GM19025 (cell line): ENCODE data around the gene RAET1G.
"Not testable (repeated sequence)": the region's sequence is repeated elsewhere in the genome, so short reads cannot be mapped to it uniquely, and the experiment has no call there.

Experiments
- ATAC-seq: cut with Tn5 transposase; IDR thresholded peaks from one replicate; pipeline ENCODE4 v1.9.1; 2021; ENCODE audit warnings: mild to moderate bottlenecking, low read depth, moderate library complexity; ENCODE audit not compliant: unreplicated experiment

The RAET1G gene

GRCh38 chr6:149935246-149935645 lies 12.3 kb upstream of the RAET1G start:
- ATAC-seq: no peak

GRCh38 chr6:149934249-149935156 lies 11.6 kb upstream of the RAET1G start:
- ATAC-seq: no peak

GRCh38 chr6:149933461-149933860 lies 10.5 kb upstream of the RAET1G start:
- ATAC-seq: no peak

DNA sequence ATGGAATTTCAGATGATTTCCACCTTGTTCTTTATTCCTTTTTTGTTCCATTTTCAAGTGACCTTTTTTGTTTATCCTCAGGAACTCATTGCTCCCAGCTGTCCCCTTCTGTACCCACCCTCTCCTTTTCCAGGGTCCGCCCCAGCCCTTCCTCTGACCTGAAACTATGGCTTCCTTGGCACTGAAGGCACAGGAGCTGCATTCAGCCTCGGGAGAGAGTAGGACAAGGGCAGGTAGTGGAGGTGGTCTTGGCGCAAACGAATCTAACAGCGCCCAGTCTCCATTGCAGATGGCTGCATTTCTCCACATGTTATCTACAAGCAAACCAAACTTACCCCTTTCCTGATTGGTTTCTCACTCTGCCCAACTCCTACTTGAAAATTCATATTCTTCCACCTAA lies 10.1 kb upstream of the RAET1G start:
- no peak for ATAC-seq

- no peak for ATAC-seq
Measured at GRCh38 chr6:149931501-149931900, 8.6 kb upstream of the RAET1G start.

GRCh38 chr6:149929422-149929821 lies 6.5 kb upstream of the RAET1G start:
- ATAC-seq: no peak

- not testable (repeated sequence) for ATAC-seq
Measured at GRCh38 chr6:149927025-149927424, 4.1 kb upstream of the RAET1G start.

DNA sequence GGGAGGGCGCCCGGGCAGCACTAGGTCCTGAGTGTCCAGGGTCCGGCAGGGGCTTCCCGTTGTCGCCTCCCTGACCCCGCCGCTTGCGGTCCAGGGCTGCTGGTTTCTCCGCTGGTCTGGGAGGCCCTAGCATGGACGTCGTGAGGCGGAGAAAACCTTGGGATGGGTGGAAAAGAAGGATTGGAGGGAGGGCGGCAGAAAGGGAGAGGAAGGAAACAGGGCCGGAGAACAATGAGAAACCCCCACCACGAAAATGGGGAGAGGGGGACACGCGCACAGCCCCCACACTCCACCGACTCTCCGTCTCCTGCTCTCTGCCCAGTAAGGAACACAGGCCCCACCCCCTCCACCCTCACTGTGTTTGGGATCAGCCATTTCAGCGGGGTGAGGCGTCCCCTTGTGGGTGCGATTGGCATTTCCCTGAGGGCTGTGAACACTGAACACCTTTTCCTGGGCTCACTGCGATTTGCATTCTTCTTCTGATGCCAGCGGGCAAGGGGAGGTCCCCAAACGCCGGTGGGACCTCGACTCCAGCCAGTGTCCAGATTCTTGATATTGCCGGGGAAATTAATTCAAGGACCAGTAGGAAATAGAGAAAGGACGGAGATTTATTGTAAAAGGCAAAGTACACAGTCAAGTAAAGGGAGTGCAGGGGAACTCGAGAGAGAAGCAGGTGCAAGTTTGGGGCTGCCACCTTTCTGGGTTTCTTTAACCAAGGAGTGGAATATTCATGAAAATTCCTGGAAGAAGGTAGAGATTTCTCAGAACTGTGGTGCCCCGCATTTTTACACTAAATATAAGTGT lies 3.3 kb upstream of the RAET1G start:
- ATAC-seq: no peak

DNA sequence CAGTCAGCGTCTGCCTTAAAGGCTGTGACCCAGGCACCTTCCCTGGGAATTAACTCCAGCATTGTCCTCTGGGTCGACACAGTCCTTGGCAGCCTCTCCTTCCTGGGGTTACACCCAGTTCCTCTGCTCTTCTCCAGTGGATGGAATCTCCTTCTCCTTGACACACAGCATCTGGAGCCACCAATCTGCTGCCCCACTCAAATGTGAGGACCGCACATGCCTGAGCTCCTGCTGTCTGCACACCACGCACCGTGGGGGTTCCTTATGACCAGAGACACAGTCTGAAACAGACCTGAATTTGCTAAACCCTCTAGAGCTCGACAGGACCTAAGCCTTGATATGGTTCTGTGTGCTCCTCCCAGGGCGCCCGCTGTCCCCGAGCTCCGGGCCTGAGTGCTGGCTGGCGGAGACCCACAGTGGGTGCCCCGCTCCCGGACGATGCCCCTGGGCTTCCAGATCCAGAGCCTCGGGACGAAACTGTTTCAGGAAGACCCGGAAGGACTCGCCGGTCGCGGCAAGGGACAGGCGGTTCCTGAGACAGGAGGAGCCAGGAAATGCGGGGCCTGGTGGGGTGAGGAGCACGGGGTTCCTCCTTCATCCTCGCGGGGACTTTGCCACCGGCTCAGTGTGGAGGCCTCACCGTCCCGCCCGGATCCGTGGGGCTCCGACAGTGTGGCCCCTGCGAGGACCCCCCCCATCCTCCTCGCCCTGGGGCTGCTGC lies 2.5 kb upstream of the RAET1G start:
- ATAC-seq: no peak

DNA sequence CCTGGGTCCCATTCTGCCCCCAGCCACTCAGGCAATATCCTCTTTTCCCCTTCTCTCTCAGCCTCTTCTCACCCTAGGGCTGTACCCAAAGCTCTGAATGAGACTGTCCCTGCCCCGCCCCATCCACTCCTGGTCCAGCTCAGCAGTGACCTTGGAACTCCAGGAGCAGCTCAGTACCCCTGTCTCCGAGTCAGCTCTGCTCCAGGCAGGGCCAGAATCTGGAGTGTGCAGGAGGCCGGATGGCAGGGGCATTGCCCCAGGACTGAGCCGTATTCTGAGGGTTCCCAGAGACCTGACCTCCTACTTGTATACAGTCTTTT lies 2.0 kb upstream of the RAET1G start:
- ATAC-seq: no peak

DNA sequence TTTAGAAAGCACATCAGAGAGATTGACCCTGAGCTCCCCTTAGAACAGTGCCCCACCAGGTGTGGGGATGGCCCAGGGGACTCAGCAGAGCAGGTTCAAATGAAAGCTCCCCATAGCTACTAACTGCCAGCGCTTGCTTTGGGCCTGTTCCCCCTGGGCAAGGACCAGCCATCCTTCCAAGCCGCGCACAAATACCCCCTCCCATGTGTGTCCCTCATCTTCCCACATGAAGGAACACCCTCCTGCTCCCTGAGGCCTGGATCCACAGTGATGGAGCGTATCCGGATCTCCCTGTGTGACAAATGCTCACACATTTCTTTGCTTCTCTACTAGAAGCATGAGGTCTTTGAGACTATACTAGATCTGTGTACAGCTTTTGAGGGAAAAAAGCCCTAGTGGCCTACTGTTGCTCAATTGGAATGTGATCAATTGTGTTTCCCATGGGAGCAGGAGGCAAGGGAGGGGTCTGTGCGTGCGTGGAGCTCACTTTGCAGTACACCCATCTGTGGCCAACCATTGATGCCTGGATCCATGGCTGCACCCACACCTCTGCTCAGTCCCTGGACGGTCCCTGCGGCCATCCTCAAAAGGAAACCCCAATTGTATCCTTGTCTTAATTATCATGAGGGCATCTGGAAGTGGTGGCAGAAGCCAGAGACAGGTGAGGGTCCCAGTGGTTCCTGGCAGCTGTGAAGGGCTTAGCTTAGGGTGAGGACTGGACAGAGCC lies 1.4 kb upstream of the RAET1G start:
- no peak for ATAC-seq

DNA sequence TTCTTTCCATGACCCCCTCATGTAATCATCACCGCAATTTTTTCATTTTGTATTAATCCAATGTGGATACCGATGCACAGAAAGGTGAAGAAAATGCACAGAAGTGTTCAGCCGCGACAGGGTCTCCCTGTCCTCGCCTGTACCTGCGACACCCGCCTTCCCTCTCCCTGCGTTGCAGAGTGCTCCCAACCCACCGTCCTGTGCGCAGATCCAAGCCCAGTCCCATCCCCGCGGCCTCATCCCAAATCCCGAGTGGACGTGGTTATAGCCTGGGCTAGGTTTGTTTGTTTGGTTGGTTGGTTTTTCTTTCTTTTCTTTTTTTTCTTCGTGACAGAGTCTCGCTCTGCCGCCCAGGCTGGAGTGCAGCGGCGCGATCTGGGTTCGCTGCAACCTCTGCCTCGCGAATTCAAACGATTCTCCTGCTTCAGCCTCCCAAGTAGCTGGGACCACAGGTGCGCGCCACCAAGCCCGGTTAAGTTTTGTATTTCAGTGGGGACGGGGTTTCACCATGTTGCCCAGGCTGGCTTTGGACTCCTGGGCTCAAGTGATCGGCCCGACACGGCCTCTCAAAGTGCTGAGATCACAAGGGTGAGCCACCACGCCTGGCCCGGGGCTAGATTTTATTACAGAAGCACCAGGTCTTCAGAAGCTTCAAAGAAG lies 536 bp upstream of the RAET1G start:
- no peak for ATAC-seq

DNA sequence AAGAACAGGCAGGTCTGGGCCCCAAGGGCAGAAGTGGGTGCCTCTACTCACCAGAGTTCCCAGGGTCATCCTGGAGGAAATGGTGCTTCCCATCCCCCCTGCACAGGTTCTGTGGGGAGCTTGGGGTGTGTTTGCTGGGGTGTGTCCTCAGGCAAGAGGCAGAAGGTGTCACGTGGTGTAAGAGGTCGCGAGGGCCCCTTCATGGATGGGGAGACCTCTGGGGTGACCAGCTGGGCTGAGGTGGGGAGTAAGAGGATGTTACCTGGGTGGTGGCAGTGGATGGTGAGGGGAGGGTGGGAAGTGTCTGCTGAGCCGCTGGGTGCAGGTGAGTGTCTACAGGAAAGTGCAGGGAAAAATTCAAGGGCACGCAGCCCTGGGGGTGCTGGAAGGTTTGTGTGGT lies 830 bp downstream of the RAET1G start:
- ATAC-seq: not testable (repeated sequence)

DNA sequence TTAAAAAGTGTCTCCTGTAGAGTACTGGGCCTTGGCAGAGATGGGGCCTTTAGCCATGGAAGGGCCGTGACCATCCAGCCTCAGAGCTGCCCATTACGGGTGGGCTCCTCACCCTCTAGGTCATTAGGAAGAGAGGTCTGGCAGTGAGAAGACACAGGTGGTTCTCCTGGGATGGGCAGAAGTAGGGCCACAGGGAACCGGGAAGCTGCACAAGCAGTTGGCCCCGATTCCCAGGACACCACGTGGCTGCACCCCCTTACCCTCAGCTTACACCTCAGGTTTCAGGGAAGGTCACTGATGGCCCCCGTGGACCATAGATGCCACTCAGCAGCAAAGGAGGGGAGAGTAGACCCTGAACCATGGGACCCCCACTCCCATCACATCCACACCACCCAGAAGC lies 1.6 kb downstream of the RAET1G start:
- no peak for ATAC-seq

GRCh38 chr6:149919834-149920225 lies 3.1 kb downstream of the RAET1G start:
- no peak for ATAC-seq

GRCh38 chr6:149919126-149919833 lies 3.6 kb downstream of the RAET1G start:
- ATAC-seq: not testable (repeated sequence)

GRCh38 chr6:149918151-149918905 lies 4.6 kb downstream of the RAET1G start:
- no peak for ATAC-seq

GRCh38 chr6:149917679-149918078 lies 5.2 kb downstream of the RAET1G start:
- ATAC-seq: no peak
